Right cardiac atrium (tissue), 5 donors: ENCODE data around the gene FCRL6. TPM values are rescaled to one million over a fixed set of nuclear protein-coding genes. Genes with fewer than 3 reads are reported as not detected.

ENCODE experiments used
- polyA plus RNA-seq: library from polyadenylated mRNA; stranded (reverse); fragments of 200-250 nt; gene quantifications from one replicate; pipeline ENCODE4 v1.2.3, GENCODE V29; 2013
- total RNA-seq, 4 donors: library from RNA; stranded (reverse); fragmentation: NEBNext Ultra II Directional; extraction: Animal tissue kit (Norgen Biotek cat#: 25700); gene quantifications; one replicate each; pipeline ENCODE4 v1.2.1, GENCODE V29; 2021
- donor health status: healthy with polysubstance abuse.
- donor health status: DM: no; HTN: yes; CAD: no.
- donor health status: DM: no; HTN: no; CAD: no.
- donor health status: DM: no; HTN: yes; CAD: no; lungs with severe emphysema.
- donor health status: DM: yes; HTN: yes; CAD: no.

The FCRL6 gene
- total and polyA plus RNA-seq, 5 donors = 0.11 to 0.54 (median 0.50) TPM; not detected in 2

Other genes starting within 250 kb of the FCRL6 start
- under 1 TPM in 1 of 4 donors, not detected in 3; 0.39 TPM for gene APCS, start 214.5 kb upstream of the FCRL6 start, total RNA-seq
- gene APCS, start 214.5 kb upstream of the FCRL6 start, polyA plus RNA-seq = not detected
- gene CRP, start 87.8 kb upstream of the FCRL6 start, total RNA-seq = under 1 TPM in 1 of 4 donors, not detected in 3; 0.67 TPM
- gene CRP, start 87.8 kb upstream of the FCRL6 start, polyA plus RNA-seq = 0.18 TPM
- gene DUSP23, start 21.4 kb upstream of the FCRL6 start, total RNA-seq = 10 to 100 TPM; 20.7 to 27.8 (median 23.3) TPM
- gene DUSP23, start 21.4 kb upstream of the FCRL6 start, polyA plus RNA-seq = 43.7 TPM
- gene SLAMF8, start 24.5 kb downstream of the FCRL6 start, total RNA-seq = 1 to 10 TPM; 1.7 to 4.5 (median 2.3) TPM
- gene SLAMF8, start 24.5 kb downstream of the FCRL6 start, polyA plus RNA-seq = 0.52 TPM
- under 1 TPM in 2 of 4 donors, not detected in 2; 0.19 to 0.23 TPM for gene VSIG8, start 60.3 kb downstream of the FCRL6 start, total RNA-seq
- 0.07 TPM for gene VSIG8, start 60.3 kb downstream of the FCRL6 start, polyA plus RNA-seq
- 1 to 10 TPM; 3.4 to 5.6 (median 3.9) TPM for gene CFAP45, start 97.8 kb downstream of the FCRL6 start, total RNA-seq
- gene CFAP45, start 97.8 kb downstream of the FCRL6 start, polyA plus RNA-seq = 9.4 TPM
- 100 to 1,000 TPM; 117 to 253 (median 162) TPM for gene TAGLN2, start 123.1 kb downstream of the FCRL6 start, total RNA-seq
- gene TAGLN2, start 123.1 kb downstream of the FCRL6 start, polyA plus RNA-seq = 186 TPM
- 1 to 10 TPM in 3 of 4 donors, under 1 TPM in 1; 0.17 to 2.7 (median 2.3) TPM for gene IGSF9, start 143.3 kb downstream of the FCRL6 start, total RNA-seq
- 1.3 TPM for gene IGSF9, start 143.3 kb downstream of the FCRL6 start, polyA plus RNA-seq
- not detected for gene SLAMF9, start 151.9 kb downstream of the FCRL6 start, total RNA-seq
- not detected for gene SLAMF9, start 151.9 kb downstream of the FCRL6 start, polyA plus RNA-seq
- 1 to 10 TPM; 4.0 to 4.6 (median 4.3) TPM for gene PIGM, start 229.6 kb downstream of the FCRL6 start, total RNA-seq
- gene PIGM, start 229.6 kb downstream of the FCRL6 start, polyA plus RNA-seq = 2.7 TPM